Thoracic aorta (tissue), 2 donors: ENCODE data around the gene SLC6A4. TPM values are rescaled to one million over a fixed set of nuclear protein-coding genes. Genes with fewer than 3 reads are reported as not detected.

Experiments used
- ATAC-seq: fragments of 150-250 bp; one replicate; pipeline ENCODE4 v1.8.0; 2017; ENCODE audit warnings: low read depth; ENCODE audit not compliant: insufficient number of reproducible peaks, low FRiP score
- DNase-seq: peaks from one replicate; pipeline ENCODE4 v3.0.0-alpha.2; 2020; ENCODE audit warnings: low spot score
- H3K27ac ChIP-seq, 2 donors: fragments of 200-600 bp; sonication (generic); 1 replicate in 1 of 2; 2 replicates in 1 of 2; pipeline ENCODE4 v1.5.1; 2016; ENCODE audit warnings: mild to moderate bottlenecking in 2 of 2, moderate library complexity in 2 of 2
- H3K27me3 ChIP-seq: fragments of 200-600 bp; sonication (generic); replicated peaks from 2 replicates; pipeline ENCODE4 v1.6.0; 2016; ENCODE audit warnings: mild to moderate bottlenecking; ENCODE audit not compliant: insufficient read depth
- H3K36me3 ChIP-seq: fragments of 200-600 bp; sonication (generic); one replicate; pipeline ENCODE4 v1.5.1; 2016
- H3K4me1 ChIP-seq, 2 donors: fragments of 200-600 bp; sonication (generic); 1 replicate in 1 of 2; 2 replicates in 1 of 2; pipeline versions ENCODE4 v1.5.1 to v1.6.0; 2016; ENCODE audit warnings: low read depth in 2 of 2, mild to moderate bottlenecking in 1 of 2; ENCODE audit not compliant: control insufficient read depth in 1 of 2
- H3K4me3 ChIP-seq: fragments of 200-600 bp; sonication (generic); 2 replicates; pipeline ENCODE4 v1.5.1; 2016; ENCODE audit warnings: mild to moderate bottlenecking
- H3K9me3 ChIP-seq: fragments of 200-600 bp; sonication (generic); 2 replicates; pipeline ENCODE4 v1.5.1; 2016
- CTCF ChIP-seq: fragments of 200-600 bp; sonication (generic); IDR thresholded peaks from one replicate; pipeline ENCODE4 v1.5.1; 2019; ENCODE audit warnings: antibody characterized with exemption
- total RNA-seq, 2 donors: library from RNA; depleted of rRNA; stranded (reverse); fragments of >200 nt; gene quantifications; one replicate each; pipeline versions ENCODE4 v1.1.0 to v1.2.3, GENCODE V29; 2016

Gene SLC6A4
- total RNA-seq, 2 donors from 2014 or later, result 1.6 to 15.2 TPM

DNA sequence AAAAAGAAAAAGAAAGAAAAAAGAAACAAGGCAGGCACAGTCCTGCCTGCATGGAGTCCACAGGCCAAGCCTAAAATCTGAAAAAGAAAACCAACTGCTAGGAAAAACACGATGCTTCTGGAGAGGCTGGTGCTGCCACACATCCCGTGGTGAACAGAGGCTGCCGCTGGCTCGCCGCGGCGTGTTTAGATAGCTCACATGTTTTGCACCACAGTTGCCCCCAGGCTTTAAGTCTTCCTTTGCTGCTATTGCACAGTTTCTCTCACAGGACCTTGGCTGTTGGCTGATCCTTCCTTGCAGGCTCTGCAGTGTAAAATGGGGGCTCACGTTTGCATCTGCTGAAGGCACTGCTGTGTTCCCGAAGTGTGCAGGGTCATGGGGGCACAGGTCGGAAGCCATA is 8.6 kb downstream of the SLC6A4 start:
- H3K9me3 ChIP-seq, result no peaks in the 10 kb centered on the region
- H3K36me3 ChIP-seq, result no peaks in the 10 kb centered on the region
- ATAC-seq (no peak), DNase-seq (no peak)
- no peak for TF ChIP-seq CTCF
- H3K4me3 ChIP-seq, result no peak overlapping the region
- peaks cover 0 to 13% of the 10 kb centered on the region in 2 donors for H3K4me1 ChIP-seq
- no peak overlapping the region for H3K27ac ChIP-seq
- H3K27me3 ChIP-seq, result no peaks in the 10 kb centered on the region

GRCh38 chr17:30225919-30226553 is 9.5 kb downstream of the SLC6A4 start:
- Histone ChIP-seq H3K36me3 (no peaks in the 10 kb centered on the region), H3K4me3 (no peak overlapping the region), H3K27ac (no peak overlapping the region), H3K9me3 (no peaks in the 10 kb centered on the region), H3K27me3 (no peaks in the 10 kb centered on the region), H3K4me1 (peaks cover 0 to 13% of the 10 kb centered on the region in 2 donors)
- ATAC-seq, result no peak
- no peak for TF ChIP-seq CTCF
- no peak for DNase-seq

DNA sequence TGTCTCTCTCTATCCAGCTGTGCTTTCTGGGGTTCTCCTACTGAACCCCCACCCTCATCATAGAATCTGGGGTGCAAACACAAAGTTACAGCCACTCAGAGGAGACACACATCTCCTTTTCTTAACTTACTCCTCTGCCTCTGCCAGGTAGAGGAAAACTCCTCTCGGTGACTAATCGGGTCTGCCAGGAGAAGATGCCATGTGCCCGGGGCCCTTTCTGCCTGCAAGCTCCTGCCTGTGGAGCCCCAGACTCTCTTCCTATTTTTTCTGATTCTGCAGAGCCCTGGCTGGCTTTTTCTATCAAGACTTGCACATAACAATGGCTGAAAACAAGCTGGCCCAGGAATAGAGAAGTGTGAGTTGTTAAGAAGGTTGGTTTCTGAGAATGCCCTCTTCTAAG is 10.4 kb downstream of the SLC6A4 start:
- TF ChIP-seq CTCF, result no peak
- H3K36me3 ChIP-seq, result no peaks in the 10 kb centered on the region
- no peak for ATAC-seq
- H3K27ac ChIP-seq, result no peak overlapping the region
- no peak for DNase-seq
- no peak overlapping the region for H3K4me3 ChIP-seq
- no peaks in the 10 kb centered on the region for H3K27me3 ChIP-seq
- no peaks in the 10 kb centered on the region for H3K9me3 ChIP-seq
- peaks cover 0 to 13% of the 10 kb centered on the region in 2 donors for H3K4me1 ChIP-seq

- Histone ChIP-seq H3K27me3 (no peaks in the 10 kb centered on the region), H3K4me1 (peaks cover 0 to 13% of the 10 kb centered on the region in 2 donors), H3K4me3 (no peak overlapping the region), H3K36me3 (no peaks in the 10 kb centered on the region), H3K9me3 (no peaks in the 10 kb centered on the region), H3K27ac (no peak overlapping the region)
- no peak for DNase-seq
- ATAC-seq, result no peak
- TF ChIP-seq CTCF, result no peak
Observed at GRCh38 chr17:30224419-30224960, 11.0 kb downstream of the SLC6A4 start.

DNA sequence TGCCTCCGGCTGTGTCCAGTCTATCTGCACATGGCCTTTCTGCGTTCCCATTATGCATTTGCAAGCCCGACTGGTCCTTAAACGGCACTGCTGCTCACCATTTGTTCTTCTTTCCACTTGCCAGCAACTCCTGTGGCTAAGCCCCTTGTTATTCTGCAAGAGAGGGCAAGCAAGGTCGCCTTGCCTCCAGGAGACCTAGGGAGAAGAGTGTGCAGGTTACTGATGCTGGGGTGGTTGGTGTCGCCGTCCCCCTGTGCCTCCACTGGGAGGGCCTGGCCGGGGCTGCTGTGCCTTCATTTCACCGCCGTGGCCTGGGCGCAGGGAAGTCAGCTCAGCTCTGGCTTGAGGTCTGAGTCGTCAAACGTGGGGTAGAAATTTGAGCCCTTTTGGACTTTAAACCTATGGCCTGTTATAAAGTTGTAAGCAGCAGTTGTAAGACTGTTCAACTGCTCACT is 12.7 kb downstream of the SLC6A4 start:
- Histone ChIP-seq H3K36me3 (no peaks in the 10 kb centered on the region), H3K9me3 (no peaks in the 10 kb centered on the region), H3K4me1 (peaks cover 0 to 13% of the 10 kb centered on the region in 2 donors), H3K4me3 (no peak overlapping the region), H3K27ac (no peak overlapping the region), H3K27me3 (no peaks in the 10 kb centered on the region)
- no peak for ATAC-seq
- DNase-seq, result no peak
- TF ChIP-seq CTCF, result no peak
